Fibroblast of pulmonary artery (primary cell): ENCODE data around the gene PIK3AP1.

Source experiments
- DNase-seq: peaks from one replicate; pipeline ENCODE4 v3.0.0-alpha.2; 2010; ENCODE audit warnings: low read depth
- H3K4me3 ChIP-seq: replicated peaks from 2 replicates; pipeline ENCODE4 v1.5.1; 2011; ENCODE audit warnings: low read depth, mild to moderate bottlenecking, control low read depth, low read length, moderate library complexity
- TF ChIP-seq, protein P1 (sequence below): IDR thresholded peaks from 2 replicates; pipeline ENCODE4 v1.5.1; 2011; ENCODE audit warnings: mild to moderate bottlenecking, control low read depth, low read length, inconsistent platforms; ENCODE audit errors: missing control alignments

PIK3AP1 gene

GRCh38 chr10:96638120-96638519 is 82.2 kb downstream of the PIK3AP1 start:
- DNase-seq, result no peak
- no peak overlapping the region for H3K4me3 ChIP-seq
- TF ChIP-seq, protein P1, sequence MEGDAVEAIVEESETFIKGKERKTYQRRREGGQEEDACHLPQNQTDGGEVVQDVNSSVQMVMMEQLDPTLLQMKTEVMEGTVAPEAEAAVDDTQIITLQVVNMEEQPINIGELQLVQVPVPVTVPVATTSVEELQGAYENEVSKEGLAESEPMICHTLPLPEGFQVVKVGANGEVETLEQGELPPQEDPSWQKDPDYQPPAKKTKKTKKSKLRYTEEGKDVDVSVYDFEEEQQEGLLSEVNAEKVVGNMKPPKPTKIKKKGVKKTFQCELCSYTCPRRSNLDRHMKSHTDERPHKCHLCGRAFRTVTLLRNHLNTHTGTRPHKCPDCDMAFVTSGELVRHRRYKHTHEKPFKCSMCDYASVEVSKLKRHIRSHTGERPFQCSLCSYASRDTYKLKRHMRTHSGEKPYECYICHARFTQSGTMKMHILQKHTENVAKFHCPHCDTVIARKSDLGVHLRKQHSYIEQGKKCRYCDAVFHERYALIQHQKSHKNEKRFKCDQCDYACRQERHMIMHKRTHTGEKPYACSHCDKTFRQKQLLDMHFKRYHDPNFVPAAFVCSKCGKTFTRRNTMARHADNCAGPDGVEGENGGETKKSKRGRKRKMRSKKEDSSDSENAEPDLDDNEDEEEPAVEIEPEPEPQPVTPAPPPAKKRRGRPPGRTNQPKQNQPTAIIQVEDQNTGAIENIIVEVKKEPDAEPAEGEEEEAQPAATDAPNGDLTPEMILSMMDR, result no peak

GRCh38 chr10:96637709-96638108 is 82.6 kb downstream of the PIK3AP1 start:
- no peak for DNase-seq
- H3K4me3 ChIP-seq, result no peak overlapping the region
- TF ChIP-seq, protein P1, result no peak

GRCh38 chr10:96636551-96636950 is 83.8 kb downstream of the PIK3AP1 start:
- TF ChIP-seq, protein P1, result no peak
- DNase-seq, result no peak
- no peak overlapping the region for H3K4me3 ChIP-seq

- no peak overlapping the region for H3K4me3 ChIP-seq
- DNase-seq, result no peak
- TF ChIP-seq, protein P1, result no peak
Measured at GRCh38 chr10:96632974-96633710, 87.2 kb downstream of the PIK3AP1 start.

- no peak overlapping the region for H3K4me3 ChIP-seq
- TF ChIP-seq, protein P1, result no peak
- DNase-seq, result no peak
Measured at GRCh38 chr10:96627292-96627691, 93.0 kb downstream of the PIK3AP1 start.

DNA sequence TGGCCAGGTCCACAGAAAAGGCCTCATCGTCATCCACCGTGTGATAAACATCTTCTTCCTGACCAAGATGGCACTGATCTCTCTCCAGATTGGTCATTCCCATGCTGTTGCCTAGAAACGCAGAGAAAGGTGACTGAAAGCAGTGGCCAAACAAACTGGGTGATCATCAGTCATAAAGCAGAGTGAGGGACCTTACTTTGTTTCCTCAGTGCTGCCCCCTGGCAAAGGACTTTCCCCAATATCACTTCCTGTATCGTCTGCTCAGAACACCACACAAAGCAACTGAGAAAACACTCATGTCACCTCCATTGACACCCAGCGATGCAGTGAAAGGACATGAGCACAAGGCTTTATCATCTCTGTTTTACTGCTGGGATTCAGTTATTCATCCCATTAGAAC is 93.5 kb downstream of the PIK3AP1 start:
- no peak for DNase-seq
- H3K4me3 ChIP-seq, result no peak overlapping the region

More for the DNA sequence above, 93.5 kb downstream of the PIK3AP1 start:
- TF ChIP-seq, protein P1, result no peak
